Bronchial epithelial cell (primary cell): ENCODE results near the gene ZNF608. TPM values are rescaled to one million over a fixed set of nuclear protein-coding genes. Genes with fewer than 3 reads are reported as not detected.
A peak's percentile ranks its signal among the peaks of the same experiment; 100 is the strongest.

Experiments
- DNase-seq: peaks from one replicate; pipeline ENCODE4 v3.0.0-alpha.2; 2010; ENCODE audit warnings: low read depth
- FAIRE-seq: peaks from 2 replicates; lab custom pipeline; 2011; peaks lifted over from hg19 to GRCh38; lab: Jason Lieb, UNC
- H3K27me3 ChIP-seq: 2 replicates; pipeline ENCODE4 v1.5.1; 2011; ENCODE audit warnings: low read length; ENCODE audit not compliant: control insufficient read depth, insufficient read depth
- H3K36me3 ChIP-seq: 2 replicates; pipeline ENCODE4 v1.5.1; 2011; ENCODE audit warnings: low read length; ENCODE audit not compliant: control insufficient read depth, insufficient read depth
- H3K4me3 ChIP-seq: 2 replicates; pipeline ENCODE4 v1.5.1; 2011; ENCODE audit warnings: mild to moderate bottlenecking, low read depth, low read length, control low read depth
- CTCF ChIP-seq: IDR thresholded peaks from 2 replicates; pipeline ENCODE4 v1.5.1; 2011; ENCODE audit warnings: mild to moderate bottlenecking, moderate library complexity, low read length, control low read depth, inconsistent platforms; ENCODE audit not compliant: insufficient read depth, severe bottlenecking
- total RNA-seq: library from RNA; depleted of rRNA; stranded (reverse); fragments of >200 nt; gene quantifications from 2 replicates; pipeline ENCODE4 v1.2.1, GENCODE V29; 2014

The ZNF608 gene, protein sequence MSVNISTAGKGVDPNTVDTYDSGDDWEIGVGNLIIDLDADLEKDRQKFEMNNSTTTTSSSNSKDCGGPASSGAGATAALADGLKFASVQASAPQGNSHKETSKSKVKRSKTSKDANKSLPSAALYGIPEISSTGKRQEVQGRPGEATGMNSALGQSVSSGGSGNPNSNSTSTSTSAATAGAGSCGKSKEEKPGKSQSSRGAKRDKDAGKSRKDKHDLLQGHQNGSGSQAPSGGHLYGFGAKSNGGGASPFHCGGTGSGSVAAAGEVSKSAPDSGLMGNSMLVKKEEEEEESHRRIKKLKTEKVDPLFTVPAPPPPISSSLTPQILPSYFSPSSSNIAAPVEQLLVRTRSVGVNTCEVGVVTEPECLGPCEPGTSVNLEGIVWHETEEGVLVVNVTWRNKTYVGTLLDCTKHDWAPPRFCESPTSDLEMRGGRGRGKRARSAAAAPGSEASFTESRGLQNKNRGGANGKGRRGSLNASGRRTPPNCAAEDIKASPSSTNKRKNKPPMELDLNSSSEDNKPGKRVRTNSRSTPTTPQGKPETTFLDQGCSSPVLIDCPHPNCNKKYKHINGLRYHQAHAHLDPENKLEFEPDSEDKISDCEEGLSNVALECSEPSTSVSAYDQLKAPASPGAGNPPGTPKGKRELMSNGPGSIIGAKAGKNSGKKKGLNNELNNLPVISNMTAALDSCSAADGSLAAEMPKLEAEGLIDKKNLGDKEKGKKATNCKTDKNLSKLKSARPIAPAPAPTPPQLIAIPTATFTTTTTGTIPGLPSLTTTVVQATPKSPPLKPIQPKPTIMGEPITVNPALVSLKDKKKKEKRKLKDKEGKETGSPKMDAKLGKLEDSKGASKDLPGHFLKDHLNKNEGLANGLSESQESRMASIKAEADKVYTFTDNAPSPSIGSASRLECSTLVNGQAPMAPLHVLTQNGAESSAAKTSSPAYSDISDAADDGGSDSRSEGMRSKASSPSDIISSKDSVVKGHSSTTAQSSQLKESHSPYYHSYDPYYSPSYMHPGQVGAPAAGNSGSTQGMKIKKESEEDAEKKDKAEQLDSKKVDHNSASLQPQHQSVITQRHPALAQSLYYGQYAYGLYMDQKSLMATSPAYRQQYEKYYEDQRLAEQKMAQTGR (N-terminal part only)
- 4.5 and 4.6 TPM in 2 replicates for total RNA-seq

- FAIRE-seq (no peak), DNase-seq (peak; percentile 62)
- Histone ChIP-seq H3K36me3 (no peaks in the 10 kb centered on the region), H3K27me3 (no peaks in the 10 kb centered on the region), H3K4me3 (peak within 1 kb of the TSS; percentile 51)
- no peak for TF ChIP-seq CTCF
Measured at GRCh38 chr5:124745928-124746915, at the start of gene ZNF608. Gene ZNF608 (minus strand): TSS chr5:124746639. CDS start chr5:124744989, 1,650 bp downstream.

DNA sequence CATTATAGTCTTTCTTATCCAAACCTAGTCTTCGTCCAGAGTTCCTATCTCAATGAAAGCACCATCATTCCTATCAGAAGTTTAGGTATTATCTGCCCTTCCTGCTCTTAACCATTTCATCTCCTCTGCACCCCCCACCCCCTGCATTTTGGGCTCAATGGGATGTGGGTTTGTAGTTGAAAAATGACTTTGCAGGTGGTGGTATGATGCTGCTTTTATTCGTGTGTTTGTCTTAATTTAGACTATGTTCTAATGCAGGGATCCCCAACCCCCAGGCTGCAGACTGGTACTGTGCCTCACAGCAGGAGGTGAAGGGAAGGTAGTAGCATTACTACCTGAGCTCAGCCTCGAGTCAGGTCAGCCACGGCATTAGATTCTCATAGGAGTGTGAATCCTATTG is 49.4 kb upstream of the ZNF608 start:
- Histone ChIP-seq H3K4me3 (no peak overlapping the region), H3K27me3 (no peaks in the 10 kb centered on the region), H3K36me3 (no peaks in the 10 kb centered on the region)
- DNase-seq (no peak), FAIRE-seq (no peak)
- no peak for TF ChIP-seq CTCF

- FAIRE-seq = peak; percentile 43
- TF ChIP-seq CTCF = no peak
- H3K36me3 ChIP-seq = no peaks in the 10 kb centered on the region
- no peaks in the 10 kb centered on the region for H3K27me3 ChIP-seq
- DNase-seq = peak; percentile 77
- no peak overlapping the region for H3K4me3 ChIP-seq
Measured at GRCh38 chr5:124790895-124791732, 44.7 kb upstream of the ZNF608 start.

GRCh38 chr5:124790301-124790894 is 44.0 kb upstream of the ZNF608 start:
- FAIRE-seq (no peak), DNase-seq (peak; percentile 72)
- H3K27me3 ChIP-seq = no peaks in the 10 kb centered on the region
- H3K4me3 ChIP-seq = no peak overlapping the region
- no peak for TF ChIP-seq CTCF
- no peaks in the 10 kb centered on the region for H3K36me3 ChIP-seq
